ENCODE data around the gene YDJC. TPM values are rescaled to one million over a fixed set of nuclear protein-coding genes. Genes with fewer than 3 reads are reported as not detected.
"Not testable (repeated sequence)": the region's sequence is repeated elsewhere in the genome, so short reads cannot be mapped to it uniquely, and the experiment has no call there.

Gene YDJC
- total RNA-seq, 1 experiment from 2014 or later = 79.4 TPM

DNA sequence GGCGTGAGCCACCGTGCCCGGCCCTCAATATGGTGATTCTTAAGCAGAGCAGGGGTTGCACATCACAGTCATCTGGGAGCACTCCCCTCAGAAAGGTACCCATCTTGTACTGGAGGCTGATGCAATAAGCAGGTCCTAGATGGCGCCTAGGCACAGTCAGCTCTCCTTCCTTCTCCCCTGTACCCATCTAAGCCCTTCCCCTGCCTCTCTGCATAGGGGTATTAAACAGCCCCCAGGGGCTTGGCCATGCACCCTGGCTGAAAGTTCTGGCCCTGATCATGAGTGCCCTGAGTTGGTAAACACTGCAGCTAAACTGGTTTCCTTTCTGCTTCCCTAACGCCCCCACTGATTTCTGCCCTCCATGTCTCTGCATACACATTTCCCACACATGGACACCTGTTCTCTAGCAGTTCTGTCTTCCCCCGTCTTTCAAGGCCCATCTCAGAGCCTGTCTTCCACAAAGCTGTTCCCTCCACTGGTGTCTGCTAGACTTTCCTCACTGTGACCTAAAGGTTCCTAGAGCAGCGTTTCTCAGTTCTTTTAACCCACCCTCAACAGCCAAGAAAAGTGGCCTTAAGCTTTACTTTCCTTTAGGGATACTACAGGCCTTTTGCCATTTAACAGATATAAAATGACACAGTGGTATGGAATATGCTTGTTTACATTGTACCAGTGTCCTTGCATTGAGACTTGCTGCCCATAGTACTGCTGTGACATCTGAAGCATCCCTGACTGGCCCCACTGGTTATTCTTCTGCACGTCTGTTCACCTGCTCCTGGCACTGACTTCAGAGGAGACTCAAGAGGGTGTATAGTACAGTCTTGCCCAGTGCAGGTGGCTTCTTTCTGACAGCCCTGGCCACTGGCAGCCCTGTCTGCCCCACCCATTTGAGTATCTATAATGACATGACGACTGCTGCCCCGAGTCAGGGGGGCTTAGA is 46.8 kb downstream of the YDJC start:
- no peak overlapping the region for H3K27ac ChIP-seq (ENCODE audit: low read length)
- H3K9ac ChIP-seq (ENCODE audit: low read length) = no peak overlapping the region
- peaks cover 11% of the 10 kb centered on the region; the same call in 1 of the 2 replicates for H3K4me1 ChIP-seq (ENCODE audit: insufficient read depth, low read length)
- H3K4me3 ChIP-seq (ENCODE audit: low read length) = no peak overlapping the region
- TF ChIP-seq, protein P1, sequence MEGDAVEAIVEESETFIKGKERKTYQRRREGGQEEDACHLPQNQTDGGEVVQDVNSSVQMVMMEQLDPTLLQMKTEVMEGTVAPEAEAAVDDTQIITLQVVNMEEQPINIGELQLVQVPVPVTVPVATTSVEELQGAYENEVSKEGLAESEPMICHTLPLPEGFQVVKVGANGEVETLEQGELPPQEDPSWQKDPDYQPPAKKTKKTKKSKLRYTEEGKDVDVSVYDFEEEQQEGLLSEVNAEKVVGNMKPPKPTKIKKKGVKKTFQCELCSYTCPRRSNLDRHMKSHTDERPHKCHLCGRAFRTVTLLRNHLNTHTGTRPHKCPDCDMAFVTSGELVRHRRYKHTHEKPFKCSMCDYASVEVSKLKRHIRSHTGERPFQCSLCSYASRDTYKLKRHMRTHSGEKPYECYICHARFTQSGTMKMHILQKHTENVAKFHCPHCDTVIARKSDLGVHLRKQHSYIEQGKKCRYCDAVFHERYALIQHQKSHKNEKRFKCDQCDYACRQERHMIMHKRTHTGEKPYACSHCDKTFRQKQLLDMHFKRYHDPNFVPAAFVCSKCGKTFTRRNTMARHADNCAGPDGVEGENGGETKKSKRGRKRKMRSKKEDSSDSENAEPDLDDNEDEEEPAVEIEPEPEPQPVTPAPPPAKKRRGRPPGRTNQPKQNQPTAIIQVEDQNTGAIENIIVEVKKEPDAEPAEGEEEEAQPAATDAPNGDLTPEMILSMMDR (conservative IDR thresholded peaks at IDR 0.05; ENCODE audit: low read depth, low read length) = no peak
- TF ChIP-seq EZH2 (IDR thresholded peaks at IDR 0.05; ENCODE audit: low read length, unreplicated experiment) (no peak), EZH2phosphoT487 (IDR thresholded peaks at IDR 0.05; ENCODE audit: borderline replicate concordance, low read length) (no peak)
- no peaks in the 10 kb centered on the region for H3K9me3 ChIP-seq (ENCODE audit: low read length)
- intact Hi-C loops (cut with micrococcal nuclease) = no loop called here
- H3K79me2 ChIP-seq (ENCODE audit: low read length) = peaks cover 97% of the 10 kb centered on the region
- H3F3A ChIP-seq (ENCODE audit: low read length, unreplicated experiment) = no peaks in the 10 kb centered on the region
- POLR2A ChIA-PET (ENCODE audit: unreplicated experiment) = no interaction called here
- no peak overlapping the region for H2AFZ ChIP-seq (ENCODE audit: low read length)
- BruUV-seq (replicated peaks) = no TSS peak
- no peak for ATAC-seq
- H3K4me2 ChIP-seq (ENCODE audit: low read length) = no peak overlapping the region
- CTCF ChIA-PET = no interaction called here
- no peaks in the 10 kb centered on the region; the same call in 1 of the 2 replicates for H3K36me3 ChIP-seq (ENCODE audit: low read depth, low read length)
- H4K20me1 ChIP-seq (ENCODE audit: low read length) = peaks cover 53% of the 10 kb centered on the region
- DNase-seq = no peak
- no peaks in the 10 kb centered on the region for H3K9me2 ChIP-seq (replicated peaks; ENCODE audit: low read length)
- H3K27me3 ChIP-seq (ENCODE audit: low read length) = no peaks in the 10 kb centered on the region

DNA sequence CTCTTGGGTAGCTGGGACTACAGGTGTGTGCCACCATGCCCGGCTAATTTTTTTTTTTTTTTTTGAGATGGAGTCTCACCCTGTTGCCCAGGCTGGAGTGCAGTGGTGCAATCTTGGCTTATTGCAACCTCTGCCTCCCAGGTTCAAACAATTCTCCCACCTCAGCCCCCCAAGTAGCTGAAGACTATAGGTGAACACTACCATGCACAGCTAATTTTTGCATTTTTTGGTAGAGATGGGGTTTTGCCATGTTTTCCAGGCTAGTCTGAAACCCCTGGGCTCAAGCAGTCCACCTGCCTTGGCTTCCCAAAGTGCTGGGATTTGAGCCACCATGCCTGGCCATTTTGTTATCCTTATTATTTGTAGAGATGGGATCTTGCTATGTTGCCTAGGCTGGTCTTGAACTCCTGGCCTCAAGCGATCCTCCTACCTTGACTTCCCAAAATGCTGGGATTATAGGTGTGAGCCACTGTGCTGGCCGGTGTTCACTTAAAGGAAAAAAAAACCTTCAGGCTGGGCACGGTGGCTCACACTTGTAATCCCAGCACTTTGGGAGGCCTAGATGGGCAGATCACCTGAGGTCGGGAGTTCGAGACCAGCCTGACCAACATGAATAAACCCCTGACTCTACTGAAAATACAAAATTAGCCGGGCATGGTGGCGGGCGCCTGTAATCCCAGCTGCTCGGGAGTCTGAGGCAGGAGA is 48.7 kb downstream of the YDJC start:
- Histone ChIP-seq H3K4me1 (ENCODE audit: insufficient read depth, low read length) (peaks cover 11% of the 10 kb centered on the region; the same call in 1 of the 2 replicates), H4K20me1 (ENCODE audit: low read length) (peaks cover 61% of the 10 kb centered on the region), H3K79me2 (ENCODE audit: low read length) (peaks cover 97% of the 10 kb centered on the region)
- intact Hi-C loops (cut with micrococcal nuclease); H3K4me2 ChIP-seq (ENCODE audit: low read length); H3K9me2 ChIP-seq (replicated peaks; ENCODE audit: low read length); H2AFZ ChIP-seq (ENCODE audit: low read length); H3K36me3 ChIP-seq (ENCODE audit: low read depth, low read length); H3K27me3 ChIP-seq (ENCODE audit: low read length); BruUV-seq (replicated peaks); ATAC-seq; H3K27ac ChIP-seq (ENCODE audit: low read length); CTCF ChIA-PET; H3K9me3 ChIP-seq (ENCODE audit: low read length); DNase-seq; H3K4me3 ChIP-seq (ENCODE audit: low read length); H3F3A ChIP-seq (ENCODE audit: low read length, unreplicated experiment); POLR2A ChIA-PET (ENCODE audit: unreplicated experiment); H3K9ac ChIP-seq (ENCODE audit: low read length): not testable (repeated sequence)

DNA sequence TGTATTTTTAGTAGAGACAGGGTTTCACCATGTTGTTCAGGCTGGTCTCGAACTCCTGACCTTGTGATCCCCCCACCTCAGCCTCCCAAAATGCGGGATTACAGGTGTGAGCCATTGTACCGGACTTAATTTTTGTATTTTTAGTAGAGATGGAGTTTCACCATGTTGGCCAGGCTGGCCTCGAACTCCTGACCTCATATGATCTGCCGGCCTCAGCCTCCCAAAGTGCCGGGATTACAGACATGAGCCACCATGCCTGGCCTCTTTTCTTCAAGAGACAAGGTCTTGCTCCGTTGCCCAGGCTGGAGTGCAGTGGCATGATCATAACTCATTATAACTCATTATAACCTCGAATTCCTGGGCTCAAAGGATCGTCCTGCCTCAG is 49.2 kb downstream of the YDJC start:
- CTCF ChIA-PET; H3F3A ChIP-seq (ENCODE audit: low read length, unreplicated experiment); H3K4me3 ChIP-seq (ENCODE audit: low read length); H3K27ac ChIP-seq (ENCODE audit: low read length); H3K36me3 ChIP-seq (ENCODE audit: low read depth, low read length); BruUV-seq (replicated peaks); POLR2A ChIA-PET (ENCODE audit: unreplicated experiment); H3K4me2 ChIP-seq (ENCODE audit: low read length); ATAC-seq; DNase-seq; H3K9me2 ChIP-seq (replicated peaks; ENCODE audit: low read length); H3K27me3 ChIP-seq (ENCODE audit: low read length); H3K9me3 ChIP-seq (ENCODE audit: low read length); H3K9ac ChIP-seq (ENCODE audit: low read length); H2AFZ ChIP-seq (ENCODE audit: low read length); intact Hi-C loops (cut with micrococcal nuclease): not testable (repeated sequence)
- H3K79me2 ChIP-seq (ENCODE audit: low read length) = peaks cover 97% of the 10 kb centered on the region
- peaks cover 11% of the 10 kb centered on the region; the same call in 1 of the 2 replicates for H3K4me1 ChIP-seq (ENCODE audit: insufficient read depth, low read length)
- peaks cover 58% of the 10 kb centered on the region for H4K20me1 ChIP-seq (ENCODE audit: low read length)
